Kasumi-1 (cell line): ENCODE measurements around the gene ZMAT5.

Source experiments
- DNase-seq, 2 experiments: peaks; one replicate each; lab custom pipeline; 2025; lab: John Stamatoyannopoulos, UW

ZMAT5 gene

DNA sequence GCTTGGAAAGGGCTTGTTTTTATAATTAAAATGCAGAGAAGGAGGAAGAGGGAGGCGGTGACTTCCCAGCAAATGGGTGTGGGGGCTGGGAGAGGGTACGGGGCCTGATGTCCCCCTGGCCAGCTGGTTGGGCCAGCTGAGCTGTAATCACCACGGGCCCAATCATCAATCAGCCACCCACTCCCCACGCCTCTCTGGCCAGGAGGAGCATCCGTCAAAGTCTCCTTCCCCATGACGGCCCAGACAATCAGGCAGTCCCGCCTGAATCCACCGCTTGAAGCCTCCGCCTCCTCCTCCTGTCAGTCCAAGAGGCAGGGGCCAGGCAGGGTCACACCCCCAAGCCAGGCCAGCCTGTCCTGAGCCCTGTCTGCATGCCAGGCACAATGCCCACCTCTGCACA lies 60.3 kb downstream of the ZMAT5 start:
- DNase-seq: no peak

- no peak for DNase-seq
These were observed 61.2 kb downstream of the ZMAT5 start for GRCh38 chr22:29705651-29706050.

DNA sequence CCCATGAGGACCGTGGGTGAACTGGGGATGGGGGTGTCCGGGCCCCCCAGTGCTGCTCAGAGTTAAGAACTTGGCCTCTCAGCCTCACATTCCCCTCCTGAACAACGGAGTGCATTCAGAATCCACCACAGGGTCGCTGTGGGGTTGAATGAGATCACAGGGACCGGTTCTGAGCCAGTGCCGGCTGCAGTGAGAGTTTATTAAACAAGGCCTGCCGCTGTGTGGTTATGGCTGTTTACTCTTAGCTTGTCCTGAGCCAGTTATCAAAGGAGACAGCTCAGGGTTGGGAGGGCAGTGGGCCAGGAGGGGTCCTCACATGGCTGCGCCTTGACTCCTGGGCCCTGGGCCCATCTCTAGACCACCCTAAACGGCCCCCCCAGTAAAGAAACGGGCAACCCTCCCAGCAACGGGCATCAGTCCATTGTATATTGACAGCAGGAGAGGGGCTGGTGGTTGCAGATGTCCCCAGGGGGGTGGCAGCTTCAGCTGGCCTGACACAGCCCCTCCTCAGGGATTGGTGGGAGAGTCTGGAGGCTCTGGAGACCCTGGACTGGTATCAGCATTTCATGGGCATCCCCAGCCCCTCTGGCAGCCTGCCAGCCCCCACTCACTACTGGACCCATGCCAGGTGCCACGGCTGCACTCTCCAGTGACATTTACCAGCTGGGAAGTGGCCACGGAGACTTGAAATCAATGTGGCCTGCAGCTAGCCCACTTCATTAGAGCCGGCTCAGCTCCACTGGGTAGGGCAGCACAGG lies 62.1 kb downstream of the ZMAT5 start:
- no peak for DNase-seq

- no peak for DNase-seq
These were observed 63.1 kb downstream of the ZMAT5 start for GRCh38 chr22:29703569-29704195.

DNA sequence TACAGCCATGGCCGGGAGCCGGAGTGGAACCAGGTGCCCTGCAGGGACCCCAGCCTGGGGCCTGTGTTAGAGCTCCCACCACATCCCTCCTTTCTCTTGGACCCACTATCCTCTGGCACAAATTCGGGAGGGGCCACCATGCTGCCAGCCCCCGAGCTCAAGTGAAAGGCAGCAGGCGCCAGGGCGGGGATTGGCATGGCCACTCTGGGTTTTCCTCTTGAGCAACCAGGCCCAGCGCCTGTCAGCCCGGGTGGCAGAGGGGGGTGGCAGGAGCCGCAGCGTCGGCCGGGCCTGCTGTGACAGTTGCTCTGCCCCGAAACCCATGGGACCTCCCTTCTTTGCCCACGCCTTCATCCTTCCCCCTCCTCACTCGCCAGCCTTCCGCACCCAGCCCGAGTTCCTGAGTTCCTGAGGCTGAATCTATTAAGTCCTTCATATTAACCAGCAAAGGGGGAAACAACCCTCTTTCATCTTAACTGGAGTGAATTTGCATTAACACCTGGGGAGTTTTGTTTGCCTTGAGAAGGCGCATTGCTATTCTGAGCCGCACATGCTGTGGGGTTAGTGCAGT lies 63.8 kb downstream of the ZMAT5 start:
- DNase-seq: no peak

DNA sequence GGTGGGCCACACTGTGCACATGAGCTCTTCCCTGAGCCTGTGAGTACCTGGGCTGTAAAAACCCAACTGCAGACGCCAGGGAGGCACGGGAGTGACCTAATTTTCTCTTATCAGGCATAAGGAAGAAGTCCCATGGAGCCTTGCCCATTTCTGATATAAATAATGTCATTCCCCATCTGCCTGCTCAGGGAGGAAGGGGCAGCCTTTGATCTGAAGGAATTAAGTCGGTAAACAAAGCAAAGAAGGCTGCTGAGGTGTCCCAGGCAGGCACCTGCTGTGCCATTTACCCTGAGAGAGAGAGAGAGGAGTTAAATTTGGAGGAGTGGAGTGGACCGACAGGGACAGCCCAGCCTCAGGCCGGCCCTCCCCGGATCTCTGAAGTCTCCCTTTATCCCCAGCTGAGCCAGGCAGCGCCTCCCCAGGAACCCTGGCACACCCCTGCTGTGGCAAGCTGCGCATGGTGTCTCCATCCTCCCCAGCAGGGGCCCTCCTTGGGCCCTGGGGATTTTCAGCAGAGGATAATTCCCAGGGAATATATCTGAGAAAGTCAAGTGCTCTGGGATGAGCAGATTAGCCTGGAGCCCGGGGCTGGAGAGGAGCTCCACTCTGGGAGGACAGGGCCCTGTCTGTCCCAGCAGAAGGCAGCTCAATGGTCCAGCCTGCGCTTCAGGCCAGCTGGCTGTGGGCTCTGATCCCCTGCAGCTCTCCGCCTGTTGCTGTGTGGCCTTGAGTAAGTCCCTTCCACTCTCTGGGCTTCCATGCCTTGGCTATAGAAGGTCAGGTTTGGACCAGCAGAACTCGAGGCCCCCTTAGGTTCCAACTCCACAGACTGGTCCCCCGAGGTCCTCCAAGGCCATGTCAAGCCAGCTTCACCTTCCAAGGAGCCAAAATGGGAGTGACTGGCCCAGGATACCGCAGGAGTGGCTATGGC lies 64.5 kb downstream of the ZMAT5 start:
- no peak for DNase-seq

DNA sequence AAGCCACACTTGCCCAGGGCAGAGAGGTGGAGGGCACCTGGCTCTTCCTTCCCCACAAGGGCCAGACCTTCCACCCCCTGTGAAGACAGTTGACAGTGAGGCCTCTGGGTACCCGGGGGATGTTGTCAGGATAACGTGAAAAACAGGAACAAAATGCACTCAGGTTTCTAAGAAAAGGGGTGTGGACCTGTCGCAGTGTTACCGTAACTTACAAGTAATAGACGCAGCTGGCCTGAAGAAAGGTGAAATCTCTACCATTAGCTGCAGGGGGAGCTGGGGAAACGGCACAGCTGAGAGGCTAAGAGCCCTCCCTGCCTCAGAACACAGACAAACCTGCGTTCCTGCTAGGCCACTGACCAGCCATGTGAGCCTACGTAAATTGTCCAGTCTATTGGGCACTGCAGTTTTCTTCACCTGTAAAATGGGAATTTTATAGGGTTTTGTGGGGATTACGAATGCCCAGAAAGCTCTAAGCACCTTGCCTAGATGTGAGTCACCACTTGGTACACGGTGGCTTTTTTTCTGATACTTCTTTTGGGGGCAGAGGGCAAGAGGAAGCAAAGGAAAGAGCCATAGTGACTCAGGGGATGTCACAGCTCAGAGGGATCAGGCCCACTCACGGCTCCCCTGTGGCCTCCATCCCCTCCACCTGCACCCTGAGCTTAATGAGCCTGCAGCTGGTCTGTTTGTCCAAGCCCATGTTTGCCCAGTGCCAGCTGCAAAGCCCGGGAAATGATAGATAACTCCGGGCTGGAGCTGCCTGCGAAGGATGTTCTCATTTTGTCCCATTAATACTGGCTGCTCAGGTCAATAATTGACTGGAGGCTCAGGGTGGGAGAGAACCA lies 65.4 kb downstream of the ZMAT5 start:
- DNase-seq: peak; percentile 15 to 22

- no peak for DNase-seq
These were observed 66.0 kb downstream of the ZMAT5 start for GRCh38 chr22:29700900-29701154.

- DNase-seq: no peak
These were observed 66.5 kb downstream of the ZMAT5 start for GRCh38 chr22:29700206-29700899.

DNA sequence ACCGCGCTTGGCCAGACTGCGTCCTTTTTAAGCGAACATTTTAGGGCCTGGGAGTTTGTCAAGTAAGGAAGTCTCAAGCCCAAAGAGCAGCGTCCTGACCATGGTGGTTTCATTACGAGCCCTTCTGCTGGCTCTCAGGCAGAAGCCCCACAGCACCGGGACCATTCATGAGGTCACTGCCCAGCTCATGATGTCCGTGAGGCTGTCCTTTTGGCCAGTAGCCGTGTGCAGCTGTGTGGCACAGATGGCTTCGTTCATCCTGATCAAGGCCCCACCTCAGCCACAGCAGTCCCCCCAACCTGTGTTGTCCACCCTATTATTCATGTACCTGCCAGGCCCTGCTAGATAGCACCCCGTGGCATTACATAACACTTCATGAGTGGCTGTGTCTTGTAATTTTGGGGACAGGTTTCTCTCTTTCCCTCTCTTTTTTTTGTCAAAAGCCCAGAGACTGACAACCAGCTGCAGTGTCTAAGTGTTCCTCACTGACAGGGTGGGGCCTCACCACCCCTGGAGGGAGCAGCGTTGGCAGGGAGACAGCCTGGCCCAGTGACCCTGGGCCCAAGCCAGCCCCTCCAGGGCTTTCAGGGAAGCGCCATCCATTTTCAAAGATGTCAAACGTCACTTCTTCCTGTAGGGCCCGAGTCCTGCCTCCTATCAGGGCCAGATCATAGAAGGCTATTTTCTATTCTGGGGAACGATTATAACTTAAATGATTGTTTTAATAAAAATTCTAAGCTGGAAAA lies 68.8 kb downstream of the ZMAT5 start:
- no peak for DNase-seq

GRCh38 chr22:29695129-29695926 lies 71.5 kb downstream of the ZMAT5 start:
- no peak for DNase-seq

DNA sequence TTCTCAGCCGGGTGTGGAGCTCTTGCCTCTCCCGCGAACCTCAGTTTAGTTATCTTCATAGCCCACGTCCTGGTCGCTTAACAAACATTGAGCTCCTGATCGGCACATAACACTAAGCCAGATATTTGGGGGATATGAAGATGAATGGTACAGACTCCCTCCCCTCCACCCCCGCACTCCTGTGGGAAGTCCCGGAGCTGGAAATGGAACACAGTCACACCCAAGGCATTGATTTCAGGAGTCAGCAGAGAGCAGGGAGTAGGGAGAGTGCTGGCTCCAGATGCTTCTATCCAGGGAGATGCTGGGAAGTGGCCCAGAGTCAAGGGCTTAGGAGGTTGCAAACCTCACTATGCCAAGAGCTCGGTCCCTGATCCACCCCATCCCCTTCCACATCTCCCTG lies 73.1 kb downstream of the ZMAT5 start:
- no peak for DNase-seq

DNA sequence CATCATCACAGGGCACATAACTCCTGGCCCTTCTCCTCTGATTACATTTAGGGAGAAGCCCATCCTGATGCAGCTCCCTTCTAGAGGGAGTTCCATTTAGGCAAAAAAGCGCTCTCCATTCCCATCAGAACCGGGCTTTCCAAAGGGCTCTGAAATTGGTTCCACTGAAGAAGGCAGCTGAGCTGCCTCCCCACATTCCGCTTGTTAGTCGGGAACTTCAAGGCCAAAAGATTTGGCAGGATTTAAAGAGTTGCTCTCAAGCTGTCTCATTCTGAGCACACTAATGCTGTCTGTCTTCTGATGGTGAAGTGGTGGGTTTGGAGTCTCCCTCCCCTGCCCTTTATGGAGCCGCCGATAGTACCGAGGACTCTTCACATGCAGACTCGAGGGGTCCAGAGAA lies 73.6 kb downstream of the ZMAT5 start:
- no peak for DNase-seq

DNA sequence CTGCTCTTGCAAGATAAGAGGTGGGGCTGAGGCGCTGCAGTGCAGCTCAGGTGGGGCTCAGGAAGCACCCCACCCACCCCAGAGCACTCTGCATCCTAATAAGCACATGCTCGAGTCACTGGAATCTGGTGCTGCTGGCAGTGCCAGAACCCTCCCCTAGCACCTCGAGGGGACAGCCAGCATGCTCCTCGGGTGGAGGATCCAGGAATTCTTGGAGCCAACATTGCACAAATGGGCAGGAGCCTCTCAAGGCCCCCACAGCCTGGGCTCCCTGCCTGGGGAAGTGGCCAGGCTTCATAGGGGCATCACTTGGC lies 74.5 kb downstream of the ZMAT5 start:
- no peak for DNase-seq

DNA sequence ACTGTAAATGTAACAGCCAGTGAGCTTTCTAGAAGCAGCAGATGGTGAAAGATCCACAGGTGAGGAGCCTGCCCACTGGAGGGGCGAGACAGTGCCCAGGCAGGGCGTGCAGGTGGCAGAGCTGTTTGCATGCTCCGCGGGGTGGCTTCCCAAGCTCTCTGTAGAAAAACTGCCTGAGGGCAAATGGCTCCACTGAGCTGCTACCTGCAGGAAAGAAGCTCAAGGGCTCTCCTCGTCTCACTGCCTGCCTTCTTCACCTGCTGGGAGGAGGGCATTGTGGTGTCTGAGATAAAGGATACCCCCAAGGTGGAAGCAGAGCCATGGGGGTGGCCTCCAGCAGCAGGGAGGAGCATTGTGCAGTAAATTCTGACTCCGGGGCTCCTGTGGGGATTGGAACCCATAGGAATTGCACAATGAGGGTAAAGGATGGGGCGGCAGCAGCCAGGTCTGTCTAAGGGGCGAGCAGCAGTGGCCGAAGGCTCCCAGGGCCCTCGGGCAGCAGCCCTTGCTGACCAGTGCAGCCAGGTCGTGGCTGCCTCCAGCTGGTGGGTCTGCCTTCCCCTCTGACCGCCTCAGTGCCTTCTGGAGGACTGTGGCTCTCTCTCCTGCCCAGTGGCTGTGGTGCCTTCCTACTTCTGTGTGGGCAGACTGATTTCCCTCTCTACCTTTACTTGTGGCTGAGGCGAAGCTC lies 75.0 kb downstream of the ZMAT5 start:
- DNase-seq: no peak

GRCh38 chr22:29690476-29690875 lies 76.3 kb downstream of the ZMAT5 start:
- no peak for DNase-seq

DNA sequence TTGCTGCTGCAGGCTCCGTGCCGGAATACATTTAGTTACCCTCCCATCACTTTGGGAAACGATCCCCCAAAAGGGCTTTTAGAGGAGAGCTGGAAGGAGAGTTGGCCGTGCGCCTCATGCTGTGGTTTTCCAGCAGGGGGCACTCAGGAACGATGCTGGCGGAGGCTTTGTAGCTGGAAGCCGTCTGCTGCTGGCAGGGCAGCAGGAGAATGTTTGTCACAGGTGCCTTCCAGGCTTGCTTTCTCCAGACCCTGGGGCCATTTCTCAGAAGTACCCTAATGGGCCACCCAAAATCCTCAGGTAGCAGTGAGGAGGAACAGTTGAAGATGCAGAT lies 77.0 kb downstream of the ZMAT5 start:
- peak; percentile 50 to 55 for DNase-seq

- DNase-seq: no peak
These were observed 77.5 kb downstream of the ZMAT5 start for GRCh38 chr22:29689206-29689879.

DNA sequence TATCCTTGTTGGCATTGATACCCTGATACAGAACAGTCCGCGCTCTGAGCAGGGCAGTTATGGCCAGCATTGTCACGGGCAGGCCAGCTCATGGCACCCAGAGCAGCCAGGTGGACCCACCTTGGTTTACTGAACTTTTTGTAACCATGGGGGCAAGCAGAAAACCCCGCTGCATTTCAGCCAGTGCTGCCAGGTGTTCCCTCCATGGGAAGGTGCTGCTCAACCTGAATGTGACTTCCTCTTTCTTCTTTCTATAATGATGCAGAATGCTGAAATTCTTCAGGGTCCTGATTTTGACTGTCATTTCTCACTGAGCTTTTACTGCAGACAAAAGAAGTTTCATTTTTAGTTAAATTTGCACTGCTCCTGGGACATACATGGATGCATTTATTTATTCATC lies 82.6 kb downstream of the ZMAT5 start:
- no peak for DNase-seq
